Caco-2 (cell line): ENCODE data around the gene ITIH3. TPM values are rescaled to one million over a fixed set of nuclear protein-coding genes. Genes with fewer than 3 reads are reported as not detected.

Experiments used
- BruUV-seq: library from RNA; stranded (reverse); fragments of 400-500 nt; replicated peaks from 2 replicates; lab custom pipeline; 2021; lab: Mats Ljungman, UMichigan
- CTCF ChIA-PET: fragments of 300-600 bp; sonication (Branson Sonifier 250); formaldehyde crosslinking; loops from one replicate; lab custom pipeline; 2022; ENCODE audit warnings: antibody characterized with exemption; lab: Charles Lee
- POLR2A ChIA-PET: fragments of 300-600 bp; sonication (Branson Sonifier 250); formaldehyde crosslinking; loops from one replicate; lab custom pipeline; 2022; ENCODE audit warnings: antibody characterized with exemption; lab: Charles Lee
- DNase-seq, 2 experiments: peaks; one replicate each; pipeline versions ENCODE4 v3.0.0 to v3.0.0-alpha.2; 2020 to 2022
- H3K27me3 ChIP-seq: replicated peaks from 2 replicates; pipeline ENCODE4 v1.6.0; 2011; ENCODE audit warnings: low read length; ENCODE audit not compliant: control insufficient read depth, insufficient read depth
- H3K36me3 ChIP-seq: 2 replicates; pipeline ENCODE4 v1.5.1; 2011; ENCODE audit warnings: low read length; ENCODE audit not compliant: control insufficient read depth, insufficient read depth
- H3K4me1 ChIP-seq: fragments of 250-450 bp; sonication (Bioruptor Pico); 2 replicates; pipeline ENCODE4 v1.5.1; 2020; ENCODE audit warnings: mild to moderate bottlenecking
- H3K4me3 ChIP-seq: 2 replicates; pipeline ENCODE4 v1.5.1; 2011; ENCODE audit warnings: low read depth, mild to moderate bottlenecking, control low read depth, low read length
- H3K9me3 ChIP-seq: fragments of 250-450 bp; sonication (Bioruptor Pico); 2 replicates; pipeline ENCODE4 v1.5.1; 2020; ENCODE audit warnings: mild to moderate bottlenecking, moderate library complexity
- H3K27ac Mint-ChIP-seq: one replicate; pipeline ENCODE4 v1.8.0; 2022; ENCODE audit warnings: mixed read lengths; ENCODE audit not compliant: unreplicated experiment
- H3K27me3 Mint-ChIP-seq: one replicate; pipeline ENCODE4 v1.8.0; 2022; ENCODE audit warnings: mixed read lengths; ENCODE audit not compliant: insufficient read depth, unreplicated experiment
- H3K36me3 Mint-ChIP-seq: one replicate; pipeline ENCODE4 v1.8.0; 2022; ENCODE audit warnings: mild to moderate bottlenecking, mixed read lengths; ENCODE audit not compliant: insufficient read depth, unreplicated experiment
- H3K4me1 Mint-ChIP-seq: one replicate; pipeline ENCODE4 v1.8.0; 2022; ENCODE audit warnings: low read depth, mixed read lengths; ENCODE audit not compliant: unreplicated experiment
- H3K4me3 Mint-ChIP-seq: one replicate; pipeline ENCODE4 v1.8.0; 2022; ENCODE audit warnings: mild to moderate bottlenecking, moderate library complexity, mixed read lengths; ENCODE audit not compliant: unreplicated experiment
- H3K9me3 Mint-ChIP-seq: one replicate; pipeline ENCODE4 v1.8.0; 2022; ENCODE audit warnings: mixed read lengths; ENCODE audit not compliant: unreplicated experiment
- CTCF ChIP-seq, 2 experiments: fragments of 200-600 bp in 1 of 2; IDR thresholded peaks; 1 replicate in 1 of 2; 2 replicates in 1 of 2; pipeline versions ENCODE4 v1.5.1 to v1.8.0; 2011 to 2022; ENCODE audit warnings: antibody characterized with exemption in 1 of 2, control low read depth in 1 of 2, inconsistent platforms in 1 of 2, low read depth in 1 of 2, low read length in 1 of 2, mild to moderate bottlenecking in 1 of 2, moderate library complexity in 1 of 2; ENCODE audit not compliant: insufficient read depth in 1 of 2, severe bottlenecking in 1 of 2, unreplicated experiment in 1 of 2
- intact Hi-C: fragments of 100-400 bp; cut with micrococcal nuclease; formaldehyde crosslinking; loops from one replicate; pipeline ENCODE4 v1.10.0; 2022; ENCODE audit not compliant: unreplicated experiment
- total RNA-seq: library from RNA; stranded (reverse); gene quantifications from 2 replicates; pipeline ENCODE4 v1.2.3, GENCODE V29; 2022

Gene ITIH3
- total RNA-seq, 1 experiment from 2014 or later = 0.27 TPM

GRCh38 chr3:52842424-52842823 is 47.8 kb downstream of the ITIH3 start:
- H3K27ac Mint-ChIP-seq = no peak overlapping the region
- no peak for DNase-seq
- Histone ChIP-seq H3K27me3 (no peaks in the 10 kb centered on the region), H3K36me3 (no peaks in the 10 kb centered on the region), H3K9me3 (no peaks in the 10 kb centered on the region), H3K4me3 (no peak overlapping the region), H3K4me1 (no peaks in the 10 kb centered on the region)
- H3K4me3 Mint-ChIP-seq = no peak overlapping the region
- CTCF ChIA-PET = interaction anchor here (0.7 kb wide), 2 partner anchors 22 to 430 kb away, joined by 6 read pairs; no protein-coding TSS in a partner anchor
- peaks cover 9% of the 10 kb centered on the region for H3K36me3 Mint-ChIP-seq
- no peaks in the 10 kb centered on the region for H3K27me3 Mint-ChIP-seq
- POLR2A ChIA-PET = no interaction called here
- TF ChIP-seq CTCF (IDR thresholded peaks at IDR 0.05; ENCODE audit: insufficient read depth in 1 of 2, low read depth in 1 of 2, low read length in 1 of 2, severe bottlenecking in 1 of 2, unreplicated experiment in 1 of 2) = no peak
- intact Hi-C loops = no loop called here
- no peaks in the 10 kb centered on the region for H3K9me3 Mint-ChIP-seq
- BruUV-seq = no TSS peak
- H3K4me1 Mint-ChIP-seq = no peaks in the 10 kb centered on the region

- H3K36me3 Mint-ChIP-seq = peaks cover 5% of the 10 kb centered on the region
- no peak overlapping the region for H3K4me3 Mint-ChIP-seq
- Histone ChIP-seq H3K9me3 (no peaks in the 10 kb centered on the region), H3K4me1 (no peaks in the 10 kb centered on the region), H3K4me3 (no peak overlapping the region), H3K36me3 (no peaks in the 10 kb centered on the region), H3K27me3 (no peaks in the 10 kb centered on the region)
- no peak for TF ChIP-seq CTCF (IDR thresholded peaks at IDR 0.05; ENCODE audit: insufficient read depth in 1 of 2, low read depth in 1 of 2, low read length in 1 of 2, severe bottlenecking in 1 of 2, unreplicated experiment in 1 of 2)
- no peak for DNase-seq
- BruUV-seq = no TSS peak
- intact Hi-C loops = no loop called here
- no peaks in the 10 kb centered on the region for H3K27me3 Mint-ChIP-seq
- no peaks in the 10 kb centered on the region for H3K4me1 Mint-ChIP-seq
- CTCF ChIA-PET = interaction anchor here (0.7 kb wide), 2 partner anchors 23 to 431 kb away, joined by 6 read pairs; no protein-coding TSS in a partner anchor
- H3K9me3 Mint-ChIP-seq = no peaks in the 10 kb centered on the region
- H3K27ac Mint-ChIP-seq = no peak overlapping the region
- POLR2A ChIA-PET = no interaction called here
Measured at GRCh38 chr3:52843108-52843865, 48.7 kb downstream of the ITIH3 start.

- peaks cover 5% of the 10 kb centered on the region for H3K36me3 Mint-ChIP-seq
- no TSS peak for BruUV-seq
- no peaks in the 10 kb centered on the region for H3K27me3 Mint-ChIP-seq
- no peak overlapping the region for H3K27ac Mint-ChIP-seq
- Histone ChIP-seq H3K27me3 (no peaks in the 10 kb centered on the region), H3K36me3 (no peaks in the 10 kb centered on the region), H3K4me3 (no peak overlapping the region), H3K4me1 (no peaks in the 10 kb centered on the region), H3K9me3 (no peaks in the 10 kb centered on the region)
- TF ChIP-seq CTCF (IDR thresholded peaks at IDR 0.05; ENCODE audit: insufficient read depth in 1 of 2, low read depth in 1 of 2, low read length in 1 of 2, severe bottlenecking in 1 of 2, unreplicated experiment in 1 of 2) = no peak
- no peaks in the 10 kb centered on the region for H3K4me1 Mint-ChIP-seq
- H3K4me3 Mint-ChIP-seq = no peak overlapping the region
- no peak for DNase-seq
- POLR2A ChIA-PET = no interaction called here
- CTCF ChIA-PET = no interaction called here
- H3K9me3 Mint-ChIP-seq = no peaks in the 10 kb centered on the region
- intact Hi-C loops = no loop called here
Measured at GRCh38 chr3:52843881-52844280, 49.3 kb downstream of the ITIH3 start.
